ENCODE data around the gene MAP1S.

DNA sequence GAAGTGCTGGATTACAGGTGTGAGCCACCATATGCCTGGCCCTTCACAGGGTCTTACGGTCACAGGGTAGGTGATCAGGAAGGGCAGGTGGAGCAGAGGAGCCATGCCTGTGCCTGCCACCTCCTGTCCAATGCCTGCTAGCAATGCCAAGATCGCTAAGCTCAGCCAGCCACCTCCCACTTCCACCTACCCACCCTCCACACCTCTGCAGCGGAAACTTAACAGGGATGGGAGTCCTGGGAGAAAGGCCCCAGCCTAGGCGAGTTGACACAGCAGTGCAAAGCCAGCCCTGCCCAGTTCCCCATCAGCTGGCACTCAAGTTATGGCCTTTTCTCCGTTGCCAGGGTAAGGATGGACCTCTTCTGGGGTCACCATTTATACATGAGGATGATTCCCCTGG is 16.1 kb downstream of the MAP1S start:
- TF ChIP-seq, protein P1, sequence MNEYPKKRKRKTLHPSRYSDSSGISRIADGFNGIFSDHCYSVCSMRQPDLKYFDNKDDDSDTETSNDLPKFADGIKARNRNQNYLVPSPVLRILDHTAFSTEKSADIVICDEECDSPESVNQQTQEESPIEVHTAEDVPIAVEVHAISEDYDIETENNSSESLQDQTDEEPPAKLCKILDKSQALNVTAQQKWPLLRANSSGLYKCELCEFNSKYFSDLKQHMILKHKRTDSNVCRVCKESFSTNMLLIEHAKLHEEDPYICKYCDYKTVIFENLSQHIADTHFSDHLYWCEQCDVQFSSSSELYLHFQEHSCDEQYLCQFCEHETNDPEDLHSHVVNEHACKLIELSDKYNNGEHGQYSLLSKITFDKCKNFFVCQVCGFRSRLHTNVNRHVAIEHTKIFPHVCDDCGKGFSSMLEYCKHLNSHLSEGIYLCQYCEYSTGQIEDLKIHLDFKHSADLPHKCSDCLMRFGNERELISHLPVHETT (CRISPR knock-in tag; conservative IDR thresholded peaks at IDR 0.05): no peak
- TF ChIP-seq ARHGAP35 (CRISPR knock-in tag; IDR thresholded peaks at IDR 0.05; ENCODE audit: borderline replicate concordance): no peak
